Stimulated activated CD8-positive, alpha-beta memory T cell treated with anti-CD3 and anti-CD28 coated beads, Interleukin-4, amount 100 ng/mL, for 4 hours (primary cell): ENCODE measurements around the gene NTM.

Experiments
- DNase-seq, 2 donors: peaks; one replicate each; pipeline ENCODE4 v3.0.0-alpha.2; 2020; ENCODE audit warnings: low read depth in 2 of 2, low spot score in 1 of 2

The NTM gene

GRCh38 chr11:131460931-131461330, 90.5 kb downstream of the NTM start:
- DNase-seq: no peak

DNA sequence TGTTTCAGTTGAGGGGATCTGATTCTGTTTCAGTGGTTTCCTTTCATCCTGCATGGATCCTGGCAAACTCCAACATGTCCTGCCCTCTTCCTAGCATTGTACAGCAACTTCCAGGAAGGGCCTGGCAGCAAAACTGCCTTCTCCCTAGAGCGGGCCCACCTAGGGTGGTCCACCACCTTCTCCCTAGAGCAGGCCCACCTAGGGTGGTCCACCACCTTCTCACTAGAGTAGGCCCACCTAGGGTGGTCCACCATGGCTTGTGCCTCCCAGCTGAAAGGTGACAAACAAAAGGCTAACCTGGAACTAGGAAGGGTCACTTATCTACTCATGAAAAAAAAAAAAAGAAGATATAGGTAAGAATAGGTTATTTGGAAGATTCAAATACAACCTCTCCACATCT, 92.2 kb downstream of the NTM start:
- DNase-seq: no peak

GRCh38 chr11:131463162-131463561, 92.7 kb downstream of the NTM start:
- DNase-seq: no peak

GRCh38 chr11:131463649-131464425, 93.4 kb downstream of the NTM start:
- no peak for DNase-seq

- DNase-seq: no peak
Measured at GRCh38 chr11:131464461-131464860, 94.0 kb downstream of the NTM start.

DNA sequence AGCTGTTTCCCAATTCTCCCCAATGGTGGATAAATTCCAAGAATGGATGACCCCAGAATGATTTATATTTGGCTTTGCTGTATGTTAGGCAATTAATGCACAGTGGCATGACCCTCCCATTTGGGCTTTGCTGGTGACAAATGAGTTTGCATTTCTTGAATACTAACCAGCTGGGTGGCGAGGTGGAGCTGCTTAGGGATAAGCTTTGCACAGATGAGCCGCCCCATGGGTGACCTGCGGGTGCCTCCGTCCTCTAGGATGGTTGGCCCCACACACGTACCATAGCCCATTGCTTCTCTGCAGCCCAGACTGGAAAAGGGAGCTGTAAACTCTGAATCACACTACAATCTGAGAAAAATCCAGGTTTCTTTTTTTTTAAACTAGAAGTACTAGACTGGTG, 94.6 kb downstream of the NTM start:
- DNase-seq: no peak

DNA sequence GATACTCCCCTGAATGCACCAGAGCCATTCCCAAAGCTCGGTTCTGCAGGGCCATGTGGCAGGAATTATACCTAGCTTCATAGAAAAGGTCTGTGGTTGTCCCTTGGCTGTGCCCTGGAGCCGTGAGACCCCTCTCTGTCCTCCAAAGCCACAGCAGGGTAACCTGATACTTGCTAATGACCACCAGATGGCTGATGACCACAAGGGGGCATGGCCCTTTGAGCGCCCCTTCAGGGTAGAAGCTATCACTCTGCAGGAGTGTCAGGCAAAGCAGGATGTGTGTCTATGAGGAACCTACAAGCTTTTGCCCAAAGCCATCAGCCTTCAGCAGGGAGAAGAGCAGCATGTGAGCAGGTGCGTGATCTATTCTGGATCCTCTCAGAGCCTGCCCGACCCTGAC, 95.3 kb downstream of the NTM start:
- no peak for DNase-seq

- DNase-seq: no peak
Measured at GRCh38 chr11:131467645-131468394, 97.4 kb downstream of the NTM start.

GRCh38 chr11:131468565-131468964, 98.2 kb downstream of the NTM start:
- no peak for DNase-seq

DNA sequence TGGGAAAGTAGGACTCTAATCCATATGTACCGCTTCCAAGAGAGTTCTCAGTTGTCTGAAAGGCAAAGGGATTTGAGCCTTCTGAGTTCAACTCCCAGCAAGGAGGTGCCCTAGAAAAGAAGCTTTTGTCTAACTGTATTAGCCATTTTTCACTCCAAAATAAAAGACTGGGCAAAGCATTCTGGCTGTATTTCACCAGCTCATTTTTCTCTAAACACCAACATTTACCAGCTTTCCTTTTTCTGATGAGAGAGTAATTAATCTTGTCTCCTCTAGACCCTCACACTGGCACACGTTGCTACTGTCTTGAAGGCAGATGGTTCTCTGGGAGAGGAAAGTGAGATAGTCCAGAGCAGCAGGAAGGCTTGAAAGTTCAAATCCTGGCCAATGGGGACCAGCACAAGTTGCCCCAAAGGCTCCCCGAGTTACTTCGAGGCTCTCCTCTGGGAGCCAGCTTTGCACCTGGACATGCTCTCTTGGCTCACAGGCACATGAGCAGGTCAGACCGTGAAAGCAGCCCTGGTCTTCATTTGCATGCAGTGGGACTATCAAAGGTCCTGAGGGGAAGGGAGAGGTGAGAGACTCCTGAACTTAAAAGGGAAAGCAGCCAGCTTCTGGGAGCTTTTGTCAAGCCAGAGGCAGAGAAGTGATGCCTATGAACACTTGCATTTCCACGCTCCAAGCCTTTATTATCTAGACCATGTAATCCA, 100.0 kb downstream of the NTM start:
- DNase-seq: no peak

GRCh38 chr11:131471976-131472375, 101.6 kb downstream of the NTM start:
- no peak for DNase-seq

DNA sequence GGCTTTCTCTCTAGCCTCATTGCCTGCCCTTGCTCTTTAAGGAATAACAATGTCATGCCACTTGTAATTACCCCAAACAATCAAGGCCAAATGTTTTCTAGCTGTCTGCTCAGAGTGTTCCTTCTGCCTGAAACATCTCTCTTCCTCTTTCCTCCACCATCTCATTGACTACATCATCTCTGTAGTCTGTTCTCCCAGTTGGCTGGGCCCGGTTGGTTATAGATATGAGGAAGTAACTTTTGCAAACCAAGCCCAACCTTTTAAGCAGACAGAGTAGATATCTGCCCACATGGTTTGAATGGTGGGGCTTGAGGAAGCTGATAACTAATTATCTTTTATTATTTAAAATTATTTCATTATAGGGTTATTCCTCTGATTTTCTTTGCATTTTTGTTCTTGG, 104.5 kb downstream of the NTM start:
- no peak for DNase-seq

DNA sequence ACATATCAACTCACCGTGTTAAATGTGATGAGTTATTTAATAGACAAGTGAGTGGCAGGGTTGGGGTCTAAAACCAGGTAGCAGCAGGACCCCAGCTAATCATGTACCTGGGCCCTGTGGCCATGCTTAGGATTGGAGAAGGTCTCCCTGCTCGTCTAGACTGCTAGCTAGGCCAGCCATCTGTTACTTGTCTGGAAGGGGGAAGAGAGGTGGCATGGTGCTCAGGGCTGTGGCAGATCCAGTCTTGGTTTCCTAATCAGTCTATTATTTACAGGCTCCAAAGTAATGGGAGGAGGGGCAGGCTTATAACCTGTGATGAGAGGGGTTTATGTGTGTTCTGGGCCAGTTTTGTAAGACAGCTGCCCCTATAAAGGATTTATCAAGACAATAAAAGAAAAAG, 105.9 kb downstream of the NTM start:
- DNase-seq: no peak

- no peak for DNase-seq
Measured at GRCh38 chr11:131478341-131478740, 107.9 kb downstream of the NTM start.

GRCh38 chr11:131481303-131481702, 110.9 kb downstream of the NTM start:
- no peak for DNase-seq

DNA sequence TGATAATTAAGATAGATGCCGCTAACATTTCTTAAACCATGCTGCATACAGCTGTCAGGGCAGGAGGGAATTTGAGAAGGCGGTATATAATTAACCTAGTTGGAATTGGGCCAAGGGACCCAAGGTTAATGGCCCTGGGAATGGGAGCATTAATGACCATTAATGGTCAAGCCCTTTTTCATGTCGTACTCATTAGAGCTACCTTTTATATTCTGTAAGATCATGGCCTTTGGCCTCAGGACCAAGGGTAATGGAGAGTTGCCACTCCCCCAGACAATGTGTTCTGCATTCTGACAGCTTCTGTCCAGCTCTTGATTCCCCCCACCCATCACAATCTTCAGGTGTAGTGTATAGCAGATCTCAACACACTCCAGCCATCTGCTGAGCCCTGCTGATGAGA, 111.6 kb downstream of the NTM start:
- DNase-seq: no peak

- DNase-seq: no peak
Measured at GRCh38 chr11:131483453-131483852, 113.0 kb downstream of the NTM start.

DNA sequence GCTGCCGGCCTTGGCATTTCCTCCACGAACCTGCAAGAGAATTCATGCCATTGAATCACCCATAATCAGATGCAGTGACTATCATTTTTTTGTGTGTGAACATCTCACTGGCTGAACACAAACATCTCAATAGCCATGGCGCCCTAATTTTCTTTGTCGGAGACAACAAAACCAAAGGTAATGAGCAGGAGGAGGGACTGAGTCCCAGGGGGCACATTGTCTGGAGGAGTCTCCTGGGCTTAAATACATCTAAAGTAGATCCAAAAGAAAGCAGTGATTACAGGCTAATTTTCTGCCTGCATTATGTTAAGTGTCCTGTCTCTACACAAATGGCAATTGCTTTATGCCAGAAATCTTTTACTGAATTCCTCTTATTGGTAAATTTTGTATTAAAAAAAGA, 113.5 kb downstream of the NTM start:
- no peak for DNase-seq

DNA sequence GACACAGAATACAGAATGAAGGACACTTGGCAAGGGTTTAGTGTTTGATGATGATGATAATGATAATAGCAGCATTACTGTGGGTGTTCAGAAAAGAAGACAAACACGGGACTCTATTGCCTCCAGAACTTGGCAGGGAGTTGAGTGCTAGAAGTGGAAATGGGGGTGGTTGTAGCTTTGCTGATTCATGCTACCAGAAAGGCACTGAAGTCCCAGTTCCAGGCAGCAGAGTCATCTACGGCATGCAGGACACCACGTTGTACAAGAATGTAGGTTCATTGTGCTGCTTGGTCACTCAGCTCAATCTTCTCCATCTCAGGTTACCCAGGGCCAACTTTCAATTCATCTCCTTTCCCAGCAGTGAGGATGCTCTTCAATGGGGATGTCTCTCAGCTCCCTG, 115.7 kb downstream of the NTM start:
- DNase-seq: no peak

GRCh38 chr11:131486937-131487635, 116.7 kb downstream of the NTM start:
- DNase-seq: no peak

DNA sequence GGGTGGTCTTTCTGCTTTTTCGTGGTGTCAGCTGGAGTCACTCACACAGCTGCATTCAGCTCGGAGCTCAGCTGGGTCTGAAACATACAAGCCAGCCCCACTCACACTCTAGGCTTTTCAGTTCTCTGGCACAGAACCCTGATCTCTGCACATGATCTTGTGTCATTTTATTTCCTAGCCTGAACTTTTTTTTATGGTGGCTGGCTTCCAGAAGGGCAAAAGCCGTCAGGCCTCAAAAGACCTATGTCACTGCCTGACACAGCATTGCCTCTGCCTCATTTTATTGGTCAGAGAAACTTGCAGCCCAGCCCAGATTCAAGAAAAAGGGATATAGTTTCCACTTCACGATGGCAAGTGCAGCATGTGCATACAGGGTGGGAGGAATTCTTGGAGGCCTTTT, 117.8 kb downstream of the NTM start:
- DNase-seq: no peak

DNA sequence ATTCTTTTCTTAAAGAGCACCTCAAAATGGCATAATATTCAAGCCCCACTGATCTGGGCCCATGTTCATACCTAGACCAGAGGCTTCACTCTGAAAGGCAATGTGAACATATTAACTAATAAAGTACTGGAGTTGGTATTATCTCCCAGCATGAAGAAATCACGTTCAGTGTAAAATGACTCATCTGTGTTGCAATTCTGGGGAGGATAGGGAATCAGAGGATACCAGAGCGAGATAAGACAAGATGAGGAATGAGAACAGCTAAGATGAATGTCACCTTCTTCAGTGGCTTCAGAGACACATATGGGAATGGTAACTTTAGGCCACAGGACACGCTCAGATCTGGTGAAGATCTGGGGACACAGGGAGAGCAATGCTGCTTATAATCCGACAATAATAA, 121.1 kb downstream of the NTM start:
- no peak for DNase-seq
